Common myeloid progenitor, CD34-positive (primary cell): Measurements from ENCODE around the gene MARVELD3.
"Not testable (repeated sequence)": the region's sequence is repeated elsewhere in the genome, so short reads cannot be mapped to it uniquely, and the experiment has no call there.

ENCODE experiments used
- CTCF ChIA-PET: fragments of 350-600 bp; sonication (Branson Sonifier 250); formaldehyde crosslinking; loops from one replicate; lab custom pipeline; 2021; ENCODE audit warnings: antibody characterized with exemption; lab: Charles Lee
- POLR2A ChIA-PET: fragments of 350-600 bp; sonication (Branson Sonifier 250); formaldehyde crosslinking; loops from one replicate; lab custom pipeline; 2021; ENCODE audit warnings: antibody characterized with exemption; lab: Charles Lee
- DNase-seq, 3 donors: peaks; one replicate each; pipeline versions ENCODE4 v3.0.0 to v3.0.0-alpha.2; 2013
- H3K27ac ChIP-seq, 2 experiments: 1 replicate in 1 of 2; 2 replicates in 1 of 2; pipeline ENCODE4 v1.7.0; 2013; ENCODE audit warnings: inconsistent platforms in 2 of 2, low read length in 2 of 2, mild to moderate bottlenecking in 2 of 2, low read depth in 1 of 2, moderate library complexity in 1 of 2; ENCODE audit not compliant: severe bottlenecking in 2 of 2, insufficient read depth in 1 of 2, poor library complexity in 1 of 2
- H3K27me3 ChIP-seq, 5 experiments: replicated peaks in 2 of 5; 1 replicate in 3 of 5; 2 replicates in 2 of 5; pipeline versions ENCODE4 v1.6.1 to v1.7.0; 2013; ENCODE audit warnings: low read length in 4 of 5, mild to moderate bottlenecking in 2 of 5, moderate library complexity in 2 of 5, inconsistent platforms in 1 of 5; ENCODE audit not compliant: insufficient read depth in 5 of 5, control insufficient read depth in 4 of 5
- H3K36me3 ChIP-seq, 4 experiments: 1 replicate in 2 of 4; 2 replicates in 2 of 4; pipeline versions ENCODE4 v1.6.1 to v1.7.0; 2013; ENCODE audit warnings: low read length in 3 of 4, control low read depth in 1 of 4, mild to moderate bottlenecking in 1 of 4; ENCODE audit not compliant: control insufficient read depth in 4 of 4, insufficient read depth in 4 of 4
- H3K4me1 ChIP-seq, 4 experiments: 1 replicate in 3 of 4; 2 replicates in 1 of 4; pipeline versions ENCODE4 v1.6.1 to v1.7.1; 2013; ENCODE audit warnings: low read length in 3 of 4, mild to moderate bottlenecking in 3 of 4, control low read depth in 1 of 4, inconsistent platforms in 1 of 4, moderate library complexity in 1 of 4; ENCODE audit not compliant: control insufficient read depth in 4 of 4, insufficient read depth in 4 of 4; ENCODE audit errors: control extremely low read depth in 1 of 4
- H3K4me3 ChIP-seq, 7 experiments: 1 replicate in 4 of 7; 2 replicates in 3 of 7; pipeline versions ENCODE4 v1.5.1 to v1.7.0; 2013; ENCODE audit warnings: mild to moderate bottlenecking in 7 of 7, low read length in 6 of 7, moderate library complexity in 6 of 7, inconsistent platforms in 2 of 7, low read depth in 2 of 7, control low read depth in 1 of 7; ENCODE audit not compliant: insufficient read depth in 4 of 7, control insufficient read depth in 1 of 7; ENCODE audit errors: extremely low read depth in 1 of 7
- H3K9me3 ChIP-seq, 5 experiments: 1 replicate in 4 of 5; 2 replicates in 1 of 5; pipeline versions ENCODE4 v1.6.1 to v1.7.1; 2013; ENCODE audit warnings: low read length in 4 of 5, mild to moderate bottlenecking in 2 of 5, inconsistent platforms in 1 of 5, low read depth in 1 of 5, moderate library complexity in 1 of 5; ENCODE audit not compliant: control insufficient read depth in 4 of 5, insufficient read depth in 2 of 5; ENCODE audit errors: control extremely low read depth in 1 of 5
- WGBS: methylation state at CpG from one replicate; pipeline ENCODE4 v1.1.5; 2013; ENCODE audit not compliant: insufficient coverage; 5-methylcytosine and 5-hydroxymethylcytosine counted together

Gene MARVELD3

GRCh38 chr16:71675380-71675779 is 49.4 kb downstream of the MARVELD3 start:
- Histone ChIP-seq H3K4me3 (no peak overlapping the region), H3K36me3 (peaks cover 3 to 44% (median 21%) of the 10 kb centered on the region in 4 experiments), H3K9me3 (no peaks in the 10 kb centered on the region), H3K27ac (no peak overlapping the region), H3K27me3 (no peaks in the 10 kb centered on the region), H3K4me1 (no peaks in the 10 kb centered on the region)
- CTCF ChIA-PET = interaction anchor here (0.7 to 0.8 kb wide), 2 partner anchors 26 to 73 kb away, joined by 3 to 4 read pairs; no protein-coding TSS in a partner anchor
- 100% methylated on average over 2 of the region's 3 CpGs for WGBS
- DNase-seq = no peak
- POLR2A ChIA-PET = no interaction called here

GRCh38 chr16:71676236-71676635 is 50.3 kb downstream of the MARVELD3 start:
- DNase-seq = no peak
- Histone ChIP-seq H3K27ac (no peak overlapping the region), H3K4me3 (no peak overlapping the region), H3K36me3 (peaks cover 6 to 39% (median 21%) of the 10 kb centered on the region in 4 experiments), H3K9me3 (no peaks in the 10 kb centered on the region), H3K27me3 (no peaks in the 10 kb centered on the region), H3K4me1 (no peaks in the 10 kb centered on the region)
- ChIA-PET CTCF (interaction anchor here (0.7 to 1.4 kb wide), 2 partner anchors 14 to 27 kb away, joined by 3 read pairs; no protein-coding TSS in a partner anchor), POLR2A (no interaction called here)
- 100% methylated on average over 2 of the region's 5 CpGs for WGBS

GRCh38 chr16:71681360-71681759 is 55.4 kb downstream of the MARVELD3 start:
- Histone ChIP-seq H3K4me1 (no peaks in the 10 kb centered on the region), H3K9me3 (peaks cover 0 to 9% (median 5%) of the 10 kb centered on the region in 5 experiments), H3K27me3 (no peaks in the 10 kb centered on the region), H3K36me3 (peaks cover 2 to 30% (median 13%) of the 10 kb centered on the region in 4 experiments), H3K4me3 (no peak overlapping the region), H3K27ac (no peak overlapping the region)
- ChIA-PET POLR2A (no interaction called here), CTCF (no interaction called here)
- DNase-seq = no peak
- WGBS = no CpG with 5 or more reads among the region's 2 CpGs

- H3K9me3 ChIP-seq, H3K4me3 ChIP-seq, POLR2A ChIA-PET, CTCF ChIA-PET, DNase-seq, H3K27ac ChIP-seq, H3K27me3 ChIP-seq, H3K4me1 ChIP-seq: not testable (repeated sequence)
- WGBS = 100% methylated on average over 4 of the region's 12 CpGs
- H3K36me3 ChIP-seq = peaks cover 5 to 25% (median 8%) of the 10 kb centered on the region in 4 experiments
These were observed 58.3 kb downstream of the MARVELD3 start for GRCh38 chr16:71684280-71684679.
